Measurements from ENCODE around the gene ZNHIT6.

- no peak for TF ChIP-seq OVOL2 (CRISPR knock-in tag; IDR thresholded peaks at IDR 0.05; ENCODE audit: borderline replicate concordance)
- TF ChIP-seq SP1 (CRISPR knock-in tag; conservative IDR thresholded peaks at IDR 0.05) = no peak
- TF ChIP-seq CTCF (IDR thresholded peaks at IDR 0.05) = no peak
- no peak for TF ChIP-seq NFYB (CRISPR knock-in tag; conservative IDR thresholded peaks at IDR 0.05; ENCODE audit: low read depth)
- TF ChIP-seq STAT6 (CRISPR knock-in tag; conservative IDR thresholded peaks at IDR 0.05; ENCODE audit: low read depth) = no peak
- no peak for TF ChIP-seq MXD4 (CRISPR knock-in tag; IDR thresholded peaks at IDR 0.05; ENCODE audit: borderline replicate concordance)
- no peak for TF ChIP-seq NR2C2 (CRISPR knock-in tag; IDR thresholded peaks at IDR 0.05)
- no peak for TF ChIP-seq RELA (CRISPR knock-in tag; IDR thresholded peaks at IDR 0.05; ENCODE audit: borderline replicate concordance)
- TF ChIP-seq NFE2L1 (CRISPR knock-in tag; IDR thresholded peaks at IDR 0.05) = no peak
- TF ChIP-seq TEAD4 (CRISPR knock-in tag; IDR thresholded peaks at IDR 0.05) = no peak
- no peak for TF ChIP-seq USF2 (CRISPR knock-in tag; IDR thresholded peaks at IDR 0.05)
- no peak for TF ChIP-seq E2F4 (CRISPR knock-in tag; IDR thresholded peaks at IDR 0.05; ENCODE audit: borderline replicate concordance, low read depth)
- TF ChIP-seq FOXJ3 (CRISPR knock-in tag; IDR thresholded peaks at IDR 0.05; ENCODE audit: borderline replicate concordance) = no peak
- TF ChIP-seq TEAD1 (CRISPR knock-in tag; IDR thresholded peaks at IDR 0.05) = no peak
Observed at GRCh38 chr1:85599681-85600080, 108.6 kb downstream of the ZNHIT6 start.

Data from WTC11 (cell line).